ENCODE data around the gene AK5. TPM values are rescaled to one million over a fixed set of nuclear protein-coding genes. Genes with fewer than 3 reads are reported as not detected.

AK5 gene
- total RNA-seq, 1 experiment from 2014 or later = 3.0 TPM

GRCh38 chr1:77354536-77354935 is 72.7 kb downstream of the AK5 start:
- Histone ChIP-seq H3K27me3 (ENCODE audit: control insufficient read depth, insufficient read depth, low read length) (no peaks in the 10 kb centered on the region), H3K9me3 (ENCODE audit: control insufficient read depth, insufficient read depth, low read depth, low read length) (no peaks in the 10 kb centered on the region), H3K36me3 (ENCODE audit: control insufficient read depth, insufficient read depth, low read length) (no peaks in the 10 kb centered on the region), H3K4me1 (ENCODE audit: control insufficient read depth, insufficient read depth, low read length) (no peaks in the 10 kb centered on the region), H3K27ac (ENCODE audit: low read length) (no peak overlapping the region), H3K4me3 (ENCODE audit: low read depth in 2 of 2, low read length in 2 of 2) (no peak overlapping the region)
- CTCF ChIA-PET = no interaction called here
- POLR2A ChIA-PET = interaction anchor here (0.6 kb wide), 1 partner anchor 328 kb away, joined by 3 read pairs; the partner anchor contains the start of gene ZZZ3
- BruUV-seq (replicated peaks) = no TSS peak
- in situ Hi-C loops (cut with HindIII; ENCODE audit: low pct_unique_long_range_greater_than_20kb, low sequenced_read_pairs) (no loop called here), intact Hi-C loops (cut with micrococcal nuclease; ENCODE audit: unreplicated experiment) (no loop called here)
- TF ChIP-seq POLR2AphosphoS5 (IDR thresholded peaks at IDR 0.05; ENCODE audit: low read depth, low read length) (no peak), SIN3A (IDR thresholded peaks at IDR 0.05; ENCODE audit: borderline replicate concordance, insufficient read depth, low read depth, low read length) (no peak), TCF7L2 (IDR thresholded peaks at IDR 0.05; ENCODE audit: low read depth, low read length) (no peak)
- TF ChIP-seq, protein P1, sequence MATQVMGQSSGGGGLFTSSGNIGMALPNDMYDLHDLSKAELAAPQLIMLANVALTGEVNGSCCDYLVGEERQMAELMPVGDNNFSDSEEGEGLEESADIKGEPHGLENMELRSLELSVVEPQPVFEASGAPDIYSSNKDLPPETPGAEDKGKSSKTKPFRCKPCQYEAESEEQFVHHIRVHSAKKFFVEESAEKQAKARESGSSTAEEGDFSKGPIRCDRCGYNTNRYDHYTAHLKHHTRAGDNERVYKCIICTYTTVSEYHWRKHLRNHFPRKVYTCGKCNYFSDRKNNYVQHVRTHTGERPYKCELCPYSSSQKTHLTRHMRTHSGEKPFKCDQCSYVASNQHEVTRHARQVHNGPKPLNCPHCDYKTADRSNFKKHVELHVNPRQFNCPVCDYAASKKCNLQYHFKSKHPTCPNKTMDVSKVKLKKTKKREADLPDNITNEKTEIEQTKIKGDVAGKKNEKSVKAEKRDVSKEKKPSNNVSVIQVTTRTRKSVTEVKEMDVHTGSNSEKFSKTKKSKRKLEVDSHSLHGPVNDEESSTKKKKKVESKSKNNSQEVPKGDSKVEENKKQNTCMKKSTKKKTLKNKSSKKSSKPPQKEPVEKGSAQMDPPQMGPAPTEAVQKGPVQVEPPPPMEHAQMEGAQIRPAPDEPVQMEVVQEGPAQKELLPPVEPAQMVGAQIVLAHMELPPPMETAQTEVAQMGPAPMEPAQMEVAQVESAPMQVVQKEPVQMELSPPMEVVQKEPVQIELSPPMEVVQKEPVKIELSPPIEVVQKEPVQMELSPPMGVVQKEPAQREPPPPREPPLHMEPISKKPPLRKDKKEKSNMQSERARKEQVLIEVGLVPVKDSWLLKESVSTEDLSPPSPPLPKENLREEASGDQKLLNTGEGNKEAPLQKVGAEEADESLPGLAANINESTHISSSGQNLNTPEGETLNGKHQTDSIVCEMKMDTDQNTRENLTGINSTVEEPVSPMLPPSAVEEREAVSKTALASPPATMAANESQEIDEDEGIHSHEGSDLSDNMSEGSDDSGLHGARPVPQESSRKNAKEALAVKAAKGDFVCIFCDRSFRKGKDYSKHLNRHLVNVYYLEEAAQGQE (IDR thresholded peaks at IDR 0.05; ENCODE audit: insufficient read depth in 1 of 2, low read depth in 2 of 2, low read length in 1 of 2) = no peak
- TF ChIP-seq, protein P2, sequence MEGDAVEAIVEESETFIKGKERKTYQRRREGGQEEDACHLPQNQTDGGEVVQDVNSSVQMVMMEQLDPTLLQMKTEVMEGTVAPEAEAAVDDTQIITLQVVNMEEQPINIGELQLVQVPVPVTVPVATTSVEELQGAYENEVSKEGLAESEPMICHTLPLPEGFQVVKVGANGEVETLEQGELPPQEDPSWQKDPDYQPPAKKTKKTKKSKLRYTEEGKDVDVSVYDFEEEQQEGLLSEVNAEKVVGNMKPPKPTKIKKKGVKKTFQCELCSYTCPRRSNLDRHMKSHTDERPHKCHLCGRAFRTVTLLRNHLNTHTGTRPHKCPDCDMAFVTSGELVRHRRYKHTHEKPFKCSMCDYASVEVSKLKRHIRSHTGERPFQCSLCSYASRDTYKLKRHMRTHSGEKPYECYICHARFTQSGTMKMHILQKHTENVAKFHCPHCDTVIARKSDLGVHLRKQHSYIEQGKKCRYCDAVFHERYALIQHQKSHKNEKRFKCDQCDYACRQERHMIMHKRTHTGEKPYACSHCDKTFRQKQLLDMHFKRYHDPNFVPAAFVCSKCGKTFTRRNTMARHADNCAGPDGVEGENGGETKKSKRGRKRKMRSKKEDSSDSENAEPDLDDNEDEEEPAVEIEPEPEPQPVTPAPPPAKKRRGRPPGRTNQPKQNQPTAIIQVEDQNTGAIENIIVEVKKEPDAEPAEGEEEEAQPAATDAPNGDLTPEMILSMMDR (IDR thresholded peaks at IDR 0.05) = no peak
- no peak for ATAC-seq
- no peak for DNase-seq (ENCODE audit: low read depth, low spot score)

DNA sequence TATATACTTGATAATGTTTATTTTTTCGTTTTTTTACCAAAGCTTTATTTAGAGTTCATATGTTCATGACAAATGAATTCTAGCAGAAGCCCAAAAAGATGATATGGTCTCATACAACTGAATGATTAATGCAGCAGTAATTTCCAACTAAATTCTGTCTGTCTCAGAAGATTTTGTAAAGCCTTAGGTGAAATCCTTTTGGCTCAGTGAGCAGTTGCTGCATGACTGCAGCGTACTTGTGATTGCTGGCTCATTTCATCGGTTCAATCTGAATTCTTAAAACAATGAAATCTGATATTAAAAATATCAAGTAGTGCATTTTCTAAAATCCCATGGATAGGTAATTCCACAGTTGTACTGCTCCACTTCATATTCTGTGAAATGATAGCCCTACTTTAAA is 73.2 kb downstream of the AK5 start:
- POLR2A ChIA-PET = interaction anchor here (0.6 kb wide), 1 partner anchor 327 kb away, joined by 3 read pairs; the partner anchor contains the start of gene ZZZ3

More for the DNA sequence above, 73.2 kb downstream of the AK5 start:
- no peak for ATAC-seq
- DNase-seq (ENCODE audit: low read depth, low spot score) = no peak
- Histone ChIP-seq H3K4me1 (ENCODE audit: control insufficient read depth, insufficient read depth, low read length) (no peaks in the 10 kb centered on the region), H3K36me3 (ENCODE audit: control insufficient read depth, insufficient read depth, low read length) (no peaks in the 10 kb centered on the region), H3K4me3 (ENCODE audit: low read depth in 2 of 2, low read length in 2 of 2) (no peak overlapping the region), H3K27ac (ENCODE audit: low read length) (no peak overlapping the region), H3K9me3 (ENCODE audit: control insufficient read depth, insufficient read depth, low read depth, low read length) (no peaks in the 10 kb centered on the region), H3K27me3 (ENCODE audit: control insufficient read depth, insufficient read depth, low read length) (no peaks in the 10 kb centered on the region)
- TF ChIP-seq SIN3A (IDR thresholded peaks at IDR 0.05; ENCODE audit: borderline replicate concordance, insufficient read depth, low read depth, low read length) = no peak
- TF ChIP-seq, protein P1 (IDR thresholded peaks at IDR 0.05; ENCODE audit: insufficient read depth in 1 of 2, low read depth in 2 of 2, low read length in 1 of 2) = no peak
- TF ChIP-seq, protein P2 (IDR thresholded peaks at IDR 0.05) = no peak
- no peak for TF ChIP-seq POLR2AphosphoS5 (IDR thresholded peaks at IDR 0.05; ENCODE audit: low read depth, low read length)
- TF ChIP-seq TCF7L2 (IDR thresholded peaks at IDR 0.05; ENCODE audit: low read depth, low read length) = no peak
- no TSS peak for BruUV-seq (replicated peaks)
- in situ Hi-C loops (cut with HindIII; ENCODE audit: low pct_unique_long_range_greater_than_20kb, low sequenced_read_pairs) (no loop called here), intact Hi-C loops (cut with micrococcal nuclease; ENCODE audit: unreplicated experiment) (no loop called here)
- CTCF ChIA-PET = no interaction called here
